ENCODE data around the gene PSMC3.

GRCh38 chr11:47441421-47441820 lies 15.2 kb upstream of the PSMC3 start:
- no peak for TF ChIP-seq CTCF (IDR thresholded peaks at IDR 0.05)
- TF ChIP-seq POLR2AphosphoS5 (IDR thresholded peaks at IDR 0.05) = no peak
- no peak for TF ChIP-seq EP300 (IDR thresholded peaks at IDR 0.05)

Data from stomach (tissue), 4 donors.